Measurements from ENCODE around the gene STPG3.

The STPG3 gene

GRCh38 chr9:137302118-137302448 lies 51.0 kb downstream of the STPG3 start, which contains the start of gene NRARP:
Gene NRARP (minus strand): TSS chr9:137302271. CDS start chr9:137301928, 343 bp downstream.
- peak; percentile 86 for DNase-seq (ENCODE audit: low spot score)

GRCh38 chr9:137302449-137303150 lies 51.5 kb downstream of the STPG3 start:
- peak; percentile 85 for DNase-seq (ENCODE audit: low spot score)
